ENCODE measurements around the gene LRRC8A. TPM values are rescaled to one million over a fixed set of nuclear protein-coding genes. Genes with fewer than 3 reads are reported as not detected.
A peak's percentile ranks its signal among the peaks of the same experiment; 100 is the strongest.

Gene LRRC8A
- total and polyA plus RNA-seq, 5 donors from 2014 or later: 29.3 to 39.7 (median 31.9) TPM

DNA sequence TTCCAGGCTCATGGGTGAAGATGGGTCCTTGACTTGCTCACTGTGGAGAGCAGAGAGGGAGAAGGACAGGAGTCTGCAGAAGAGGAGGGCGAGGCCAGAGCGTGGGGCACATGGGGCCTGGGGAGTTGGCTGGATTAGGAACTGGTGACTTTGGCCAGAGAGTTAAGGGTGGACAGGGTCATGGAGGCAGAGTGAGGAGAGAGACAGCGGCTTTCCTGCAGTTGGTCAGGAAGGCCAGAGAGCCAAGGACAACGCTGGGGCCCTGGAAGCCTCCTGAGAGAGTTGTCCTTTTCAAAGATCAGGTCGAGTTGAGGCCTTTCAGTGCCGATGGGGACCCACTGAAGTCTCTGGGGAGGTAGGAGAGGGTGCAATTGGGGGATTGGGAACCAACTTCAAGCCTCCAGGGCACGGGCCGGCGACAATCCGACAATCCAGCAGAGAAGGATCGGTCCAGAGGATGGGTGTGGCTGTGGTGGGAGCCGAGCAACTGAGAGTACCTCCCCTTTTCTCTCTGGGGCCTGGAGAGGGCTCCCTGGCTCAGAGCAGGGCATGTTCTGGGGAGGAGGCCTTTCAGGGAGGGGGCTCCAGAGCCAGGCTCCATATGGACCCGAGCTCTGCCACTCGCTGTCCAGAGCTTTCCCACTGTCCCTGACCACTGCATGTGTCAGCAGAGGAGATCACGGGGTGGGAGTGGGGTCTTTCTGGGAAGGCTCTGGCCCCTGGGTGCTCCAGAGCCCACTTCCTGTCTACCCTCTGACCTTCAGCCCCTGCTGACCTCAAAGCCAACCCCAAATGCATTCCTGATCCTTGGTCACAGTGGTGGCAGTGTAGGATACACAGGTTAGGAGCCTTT is 31.3 kb downstream of the LRRC8A start:
- peak overlapping the region in 2 of 4 donors; percentile 71 to 72 for H3K4me3 Mint-ChIP-seq
- no peaks in the 10 kb centered on the region for H3K27me3 ChIP-seq (ENCODE audit: control insufficient read depth, insufficient read depth, low read length)
- DNase-seq: no peak
- no peaks in the 10 kb centered on the region for H3K9me3 ChIP-seq (ENCODE audit: control insufficient read depth in 2 of 2, low read length in 2 of 2)
- H3K27me3 Mint-ChIP-seq: no peaks in the 10 kb centered on the region
- H3K27ac Mint-ChIP-seq: peak overlapping the region; percentile 20 to 96 (median 92)
- peaks cover 32% of the 10 kb centered on the region for H3K4me1 ChIP-seq (ENCODE audit: control insufficient read depth, insufficient read depth, low read length, poor library complexity, severe bottlenecking)
- no peak overlapping the region for H3K27ac ChIP-seq (ENCODE audit: insufficient read depth, low read length, poor library complexity, severe bottlenecking)
- H3K4me1 Mint-ChIP-seq: peaks cover 0 to 61% (median 22%) of the 10 kb centered on the region in 4 donors
- ATAC-seq (ENCODE audit: low read depth in 2 of 2): no peak
- peaks cover 35% of the 10 kb centered on the region for H3K36me3 Mint-ChIP-seq
- peaks cover 68% of the 10 kb centered on the region for H3K36me3 ChIP-seq (ENCODE audit: control insufficient read depth, insufficient read depth, low read length)
- peaks cover 0 to 2% (median 0%) of the 10 kb centered on the region in 7 donors for H3K9me3 Mint-ChIP-seq
- no peak overlapping the region for H3K4me3 ChIP-seq (ENCODE audit: low read depth, low read length)

DNA sequence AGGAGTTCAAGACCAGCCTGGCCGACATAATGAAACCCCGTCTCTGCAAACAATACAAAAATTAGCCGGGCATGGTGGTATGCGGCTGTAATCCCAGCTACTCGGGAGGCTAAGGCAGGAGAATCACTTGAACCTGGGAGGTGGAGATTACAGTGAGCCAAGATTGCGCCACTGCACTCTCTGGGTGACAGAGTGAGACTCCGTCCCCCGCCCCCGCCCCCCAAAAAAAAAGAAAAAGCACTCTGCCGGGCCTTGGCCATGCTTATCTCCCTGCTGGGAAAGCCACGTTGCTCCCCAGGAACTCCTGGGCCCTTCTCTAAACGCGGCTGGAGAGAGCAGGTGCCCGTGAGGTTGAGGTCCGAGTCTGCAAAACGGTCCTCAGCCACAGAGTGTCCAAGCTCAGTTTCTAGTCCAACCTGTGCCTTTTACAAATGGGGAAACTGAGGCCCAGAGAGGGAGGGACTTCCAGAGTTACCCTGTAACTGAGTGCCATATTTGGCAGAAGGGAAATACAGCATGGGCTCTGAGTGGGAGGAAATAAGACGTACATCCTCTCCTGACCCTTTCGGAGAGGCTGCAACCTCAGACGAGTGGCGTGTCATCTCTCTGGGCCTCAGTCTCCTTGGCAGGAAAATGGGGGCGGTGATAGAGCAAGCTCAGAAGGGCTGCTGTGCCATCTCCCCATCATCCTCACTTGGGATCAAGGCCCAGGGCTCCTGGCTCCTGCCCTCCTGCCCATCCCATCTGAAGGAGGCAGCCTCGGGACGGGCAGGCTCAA is 32.3 kb downstream of the LRRC8A start:
- H3K36me3 Mint-ChIP-seq: peaks cover 27% of the 10 kb centered on the region
- peak overlapping the region; percentile 25 to 92 (median 69) for H3K27ac Mint-ChIP-seq
- Histone ChIP-seq H3K4me3 (ENCODE audit: low read depth, low read length) (no peak overlapping the region), H3K36me3 (ENCODE audit: control insufficient read depth, insufficient read depth, low read length) (peaks cover 59% of the 10 kb centered on the region), H3K4me1 (ENCODE audit: control insufficient read depth, insufficient read depth, low read length, poor library complexity, severe bottlenecking) (peaks cover 32% of the 10 kb centered on the region), H3K27me3 (ENCODE audit: control insufficient read depth, insufficient read depth, low read length) (no peaks in the 10 kb centered on the region), H3K27ac (ENCODE audit: insufficient read depth, low read length, poor library complexity, severe bottlenecking) (no peak overlapping the region), H3K9me3 (ENCODE audit: control insufficient read depth in 2 of 2, low read length in 2 of 2) (no peaks in the 10 kb centered on the region)
- ATAC-seq (ENCODE audit: low read depth in 2 of 2) (no peak), DNase-seq (no peak)
- H3K4me3 Mint-ChIP-seq: no peak overlapping the region
- H3K4me1 Mint-ChIP-seq: peaks cover 0 to 59% (median 19%) of the 10 kb centered on the region in 4 donors
- peaks cover 0 to 2% (median 0%) of the 10 kb centered on the region in 7 donors for H3K9me3 Mint-ChIP-seq
- H3K27me3 Mint-ChIP-seq: no peaks in the 10 kb centered on the region

DNA sequence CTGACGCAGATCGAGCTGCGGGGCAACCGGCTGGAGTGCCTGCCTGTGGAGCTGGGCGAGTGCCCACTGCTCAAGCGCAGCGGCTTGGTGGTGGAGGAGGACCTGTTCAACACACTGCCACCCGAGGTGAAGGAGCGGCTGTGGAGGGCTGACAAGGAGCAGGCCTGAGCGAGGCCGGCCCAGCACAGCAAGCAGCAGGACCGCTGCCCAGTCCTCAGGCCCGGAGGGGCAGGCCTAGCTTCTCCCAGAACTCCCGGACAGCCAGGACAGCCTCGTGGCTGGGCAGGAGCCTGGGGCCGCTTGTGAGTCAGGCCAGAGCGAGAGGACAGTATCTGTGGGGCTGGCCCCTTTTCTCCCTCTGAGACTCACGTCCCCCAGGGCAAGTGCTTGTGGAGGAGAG is 34.3 kb downstream of the LRRC8A start:
- Histone ChIP-seq H3K27me3 (ENCODE audit: control insufficient read depth, insufficient read depth, low read length) (no peaks in the 10 kb centered on the region), H3K4me3 (ENCODE audit: low read depth, low read length) (no peak overlapping the region), H3K9me3 (ENCODE audit: control insufficient read depth in 2 of 2, low read length in 2 of 2) (no peaks in the 10 kb centered on the region), H3K4me1 (ENCODE audit: control insufficient read depth, insufficient read depth, low read length, poor library complexity, severe bottlenecking) (peaks cover 22% of the 10 kb centered on the region), H3K36me3 (ENCODE audit: control insufficient read depth, insufficient read depth, low read length) (peaks cover 51% of the 10 kb centered on the region), H3K27ac (ENCODE audit: insufficient read depth, low read length, poor library complexity, severe bottlenecking) (no peak overlapping the region)
- Mint-ChIP-seq H3K27me3 (no peaks in the 10 kb centered on the region), H3K27ac (peak overlapping the region in 1 of 3 donors; percentile 51), H3K4me3 (no peak overlapping the region), H3K4me1 (peaks cover 0 to 48% (median 16%) of the 10 kb centered on the region in 4 donors), H3K9me3 (no peaks in the 10 kb centered on the region), H3K36me3 (peaks cover 26% of the 10 kb centered on the region)
- ATAC-seq (ENCODE audit: low read depth in 2 of 2) (no peak), DNase-seq (no peak)

DNA sequence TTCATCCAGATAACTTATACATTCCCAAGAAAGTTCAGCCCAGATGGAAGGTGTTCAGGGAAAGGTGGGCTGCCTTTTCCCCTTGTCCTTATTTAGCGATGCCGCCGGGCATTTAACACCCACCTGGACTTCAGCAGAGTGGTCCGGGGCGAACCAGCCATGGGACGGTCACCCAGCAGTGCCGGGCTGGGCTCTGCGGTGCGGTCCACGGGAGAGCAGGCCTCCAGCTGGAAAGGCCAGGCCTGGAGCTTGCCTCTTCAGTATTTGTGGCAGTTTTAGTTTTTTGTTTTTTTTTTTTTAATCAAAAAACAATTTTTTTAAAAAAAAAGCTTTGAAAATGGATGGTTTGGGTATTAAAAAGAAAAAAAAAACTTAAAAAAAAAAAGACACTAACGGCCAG is 34.8 kb downstream of the LRRC8A start:
- Histone ChIP-seq H3K27me3 (ENCODE audit: control insufficient read depth, insufficient read depth, low read length) (no peaks in the 10 kb centered on the region), H3K4me3 (ENCODE audit: low read depth, low read length) (no peak overlapping the region), H3K27ac (ENCODE audit: insufficient read depth, low read length, poor library complexity, severe bottlenecking) (no peak overlapping the region), H3K4me1 (ENCODE audit: control insufficient read depth, insufficient read depth, low read length, poor library complexity, severe bottlenecking) (peaks cover 16% of the 10 kb centered on the region), H3K36me3 (ENCODE audit: control insufficient read depth, insufficient read depth, low read length) (peaks cover 48% of the 10 kb centered on the region), H3K9me3 (ENCODE audit: control insufficient read depth in 2 of 2, low read length in 2 of 2) (no peaks in the 10 kb centered on the region)
- H3K36me3 Mint-ChIP-seq: peaks cover 26% of the 10 kb centered on the region
- H3K4me3 Mint-ChIP-seq: no peak overlapping the region
- no peaks in the 10 kb centered on the region for H3K27me3 Mint-ChIP-seq
- DNase-seq (no peak), ATAC-seq (ENCODE audit: low read depth in 2 of 2) (no peak)
- H3K27ac Mint-ChIP-seq: peak overlapping the region in 1 of 3 donors; percentile 51
- peaks cover 0 to 43% (median 13%) of the 10 kb centered on the region in 4 donors for H3K4me1 Mint-ChIP-seq
- no peaks in the 10 kb centered on the region for H3K9me3 Mint-ChIP-seq

DNA sequence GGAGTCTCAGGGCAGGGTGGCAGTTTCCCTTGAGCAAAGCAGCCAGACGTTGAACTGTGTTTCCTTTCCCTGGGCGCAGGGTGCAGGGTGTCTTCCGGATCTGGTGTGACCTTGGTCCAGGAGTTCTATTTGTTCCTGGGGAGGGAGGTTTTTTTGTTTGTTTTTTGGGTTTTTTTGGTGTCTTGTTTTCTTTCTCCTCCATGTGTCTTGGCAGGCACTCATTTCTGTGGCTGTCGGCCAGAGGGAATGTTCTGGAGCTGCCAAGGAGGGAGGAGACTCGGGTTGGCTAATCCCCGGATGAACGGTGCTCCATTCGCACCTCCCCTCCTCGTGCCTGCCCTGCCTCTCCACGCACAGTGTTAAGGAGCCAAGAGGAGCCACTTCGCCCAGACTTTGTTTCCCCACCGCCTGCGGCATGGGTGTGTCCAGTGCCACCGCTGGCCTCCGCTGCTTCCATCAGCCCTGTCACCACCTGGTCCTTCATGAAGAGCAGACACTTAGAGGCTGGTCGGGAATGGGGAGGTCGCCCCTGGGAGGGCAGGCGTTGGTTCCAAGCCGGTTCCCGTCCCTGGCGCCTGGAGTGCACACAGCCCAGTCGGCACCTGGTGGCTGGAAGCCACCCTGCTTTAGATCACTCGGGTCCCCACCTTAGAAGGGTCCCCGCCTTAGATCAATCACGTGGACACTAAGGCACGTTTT is 35.4 kb downstream of the LRRC8A start:
- Mint-ChIP-seq H3K4me3 (no peak overlapping the region), H3K36me3 (peaks cover 26% of the 10 kb centered on the region), H3K9me3 (no peaks in the 10 kb centered on the region), H3K4me1 (peaks cover 0 to 39% (median 10%) of the 10 kb centered on the region in 4 donors), H3K27me3 (no peaks in the 10 kb centered on the region), H3K27ac (peak overlapping the region in 1 of 3 donors; percentile 59)
- peaks cover 46% of the 10 kb centered on the region for H3K36me3 ChIP-seq (ENCODE audit: control insufficient read depth, insufficient read depth, low read length)
- ATAC-seq (ENCODE audit: low read depth in 2 of 2): no peak
- no peak overlapping the region for H3K27ac ChIP-seq (ENCODE audit: insufficient read depth, low read length, poor library complexity, severe bottlenecking)
- peaks cover 11% of the 10 kb centered on the region for H3K4me1 ChIP-seq (ENCODE audit: control insufficient read depth, insufficient read depth, low read length, poor library complexity, severe bottlenecking)
- no peak for DNase-seq
- H3K4me3 ChIP-seq (ENCODE audit: low read depth, low read length): no peak overlapping the region
- H3K27me3 ChIP-seq (ENCODE audit: control insufficient read depth, insufficient read depth, low read length): no peaks in the 10 kb centered on the region
- H3K9me3 ChIP-seq (ENCODE audit: control insufficient read depth in 2 of 2, low read length in 2 of 2): no peaks in the 10 kb centered on the region

DNA sequence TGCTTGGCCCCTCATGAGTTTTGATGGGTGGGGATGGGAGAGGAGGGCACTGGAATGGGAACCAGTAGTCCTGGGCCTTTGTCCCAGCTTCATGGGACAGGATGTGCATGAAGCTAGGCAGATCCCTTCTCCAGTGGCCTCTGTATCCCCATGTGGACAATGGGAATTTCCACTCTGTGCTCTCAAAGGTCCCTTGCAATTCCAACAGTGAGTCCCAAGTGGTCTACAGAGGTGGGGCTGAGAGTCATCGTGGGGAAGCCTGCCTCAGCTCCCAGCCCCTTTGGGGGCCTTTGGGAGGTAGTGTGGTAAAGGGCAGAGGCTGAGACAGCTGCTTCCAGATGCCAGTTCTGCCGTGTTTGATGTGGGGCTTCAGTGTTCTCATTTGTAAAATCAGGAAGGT is 37.0 kb downstream of the LRRC8A start:
- ATAC-seq (ENCODE audit: low read depth in 2 of 2) (no peak), DNase-seq (no peak)
- H3K27ac ChIP-seq (ENCODE audit: insufficient read depth, low read length, poor library complexity, severe bottlenecking): no peak overlapping the region
- peaks cover 36% of the 10 kb centered on the region for H3K36me3 ChIP-seq (ENCODE audit: control insufficient read depth, insufficient read depth, low read length)
- H3K36me3 Mint-ChIP-seq: peaks cover 16% of the 10 kb centered on the region
- H3K4me3 ChIP-seq (ENCODE audit: low read depth, low read length): no peak overlapping the region
- H3K4me1 ChIP-seq (ENCODE audit: control insufficient read depth, insufficient read depth, low read length, poor library complexity, severe bottlenecking): peaks cover 2% of the 10 kb centered on the region
- H3K27ac Mint-ChIP-seq: peak overlapping the region in 1 of 3 donors; percentile 87
- no peaks in the 10 kb centered on the region for H3K27me3 ChIP-seq (ENCODE audit: control insufficient read depth, insufficient read depth, low read length)
- no peaks in the 10 kb centered on the region for H3K27me3 Mint-ChIP-seq
- no peaks in the 10 kb centered on the region for H3K9me3 ChIP-seq (ENCODE audit: control insufficient read depth in 2 of 2, low read length in 2 of 2)
- peaks cover 0 to 27% (median 1%) of the 10 kb centered on the region in 4 donors for H3K4me1 Mint-ChIP-seq
- no peak overlapping the region for H3K4me3 Mint-ChIP-seq
- H3K9me3 Mint-ChIP-seq: no peaks in the 10 kb centered on the region

DNA sequence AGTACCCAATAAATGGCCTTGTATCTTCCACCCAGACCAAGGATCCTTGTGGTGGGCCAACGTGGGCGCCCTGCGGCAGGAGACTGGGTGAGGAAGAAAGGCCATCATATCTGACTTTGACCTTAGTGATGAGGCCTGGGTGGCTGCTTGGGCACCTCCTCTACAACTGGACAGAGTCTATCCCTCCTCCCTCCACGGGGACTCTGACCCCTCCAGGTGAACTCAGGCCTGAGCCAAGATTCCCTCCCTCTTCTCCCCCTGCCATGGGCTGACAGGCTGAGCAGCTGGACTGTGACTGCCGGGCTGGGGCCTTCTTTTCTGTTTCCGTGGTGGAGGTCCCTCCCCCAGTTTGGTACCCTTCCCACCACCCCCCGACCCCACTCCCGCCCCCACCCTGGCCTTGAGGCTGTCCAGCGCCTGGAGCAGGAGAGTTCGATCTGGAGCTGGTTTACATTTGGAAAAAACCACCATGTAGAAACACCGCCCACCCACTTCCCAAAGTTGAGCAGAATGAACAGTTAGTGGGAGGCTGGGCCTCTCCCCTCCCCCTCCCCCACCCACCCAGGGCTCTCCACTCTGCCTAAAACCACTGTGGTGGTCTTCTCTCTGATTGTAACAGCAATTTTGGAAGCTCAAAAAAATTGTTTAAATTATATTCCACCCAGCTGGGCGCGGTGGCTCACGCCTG is 37.6 kb downstream of the LRRC8A start:
- no peak for DNase-seq
- H3K4me1 Mint-ChIP-seq: peaks cover 0 to 22% (median 1%) of the 10 kb centered on the region in 4 donors
- Histone ChIP-seq H3K27me3 (ENCODE audit: control insufficient read depth, insufficient read depth, low read length) (no peaks in the 10 kb centered on the region), H3K4me3 (ENCODE audit: low read depth, low read length) (no peak overlapping the region), H3K9me3 (ENCODE audit: control insufficient read depth in 2 of 2, low read length in 2 of 2) (no peaks in the 10 kb centered on the region), H3K27ac (ENCODE audit: insufficient read depth, low read length, poor library complexity, severe bottlenecking) (no peak overlapping the region), H3K4me1 (ENCODE audit: control insufficient read depth, insufficient read depth, low read length, poor library complexity, severe bottlenecking) (peaks cover 2% of the 10 kb centered on the region), H3K36me3 (ENCODE audit: control insufficient read depth, insufficient read depth, low read length) (peaks cover 31% of the 10 kb centered on the region)
- peak overlapping the region in 1 of 3 donors; percentile 87 for H3K27ac Mint-ChIP-seq
- H3K9me3 Mint-ChIP-seq: no peaks in the 10 kb centered on the region
- H3K36me3 Mint-ChIP-seq: peaks cover 16% of the 10 kb centered on the region
- H3K27me3 Mint-ChIP-seq: no peaks in the 10 kb centered on the region
- no peak for ATAC-seq (ENCODE audit: low read depth in 2 of 2)
- H3K4me3 Mint-ChIP-seq: no peak overlapping the region

Measured in CD4-positive, CD25-positive, alpha-beta regulatory T cell (primary cell).